ENCODE measurements around the gene MLN. TPM values are rescaled to one million over a fixed set of nuclear protein-coding genes. Genes with fewer than 3 reads are reported as not detected.

MLN gene
- total RNA-seq, 4 donors from 2014 or later = not detected

DNA sequence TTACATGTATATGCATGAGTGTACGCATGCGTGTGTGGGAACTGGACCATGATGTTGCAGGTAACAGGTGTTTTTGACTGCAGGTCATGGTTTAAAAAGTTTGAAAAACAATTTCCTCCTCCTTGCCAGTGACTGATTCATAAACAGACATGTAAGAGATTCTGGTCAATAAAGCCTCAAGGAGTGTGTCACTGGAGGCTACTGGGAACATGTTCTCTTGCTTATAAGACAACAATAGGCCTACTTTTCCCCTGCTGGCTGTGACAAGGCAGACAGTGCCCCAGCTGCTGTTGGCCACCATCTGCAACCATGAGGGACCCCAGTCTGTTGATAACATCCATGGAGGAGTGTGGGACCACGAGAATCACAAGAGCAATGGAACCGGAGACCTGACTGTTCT, 27.6 kb downstream of the MLN start:
- DNase-seq = no peak
- TF ChIP-seq POLR2A (IDR thresholded peaks at IDR 0.05) = no peak
- TF ChIP-seq, protein P1, sequence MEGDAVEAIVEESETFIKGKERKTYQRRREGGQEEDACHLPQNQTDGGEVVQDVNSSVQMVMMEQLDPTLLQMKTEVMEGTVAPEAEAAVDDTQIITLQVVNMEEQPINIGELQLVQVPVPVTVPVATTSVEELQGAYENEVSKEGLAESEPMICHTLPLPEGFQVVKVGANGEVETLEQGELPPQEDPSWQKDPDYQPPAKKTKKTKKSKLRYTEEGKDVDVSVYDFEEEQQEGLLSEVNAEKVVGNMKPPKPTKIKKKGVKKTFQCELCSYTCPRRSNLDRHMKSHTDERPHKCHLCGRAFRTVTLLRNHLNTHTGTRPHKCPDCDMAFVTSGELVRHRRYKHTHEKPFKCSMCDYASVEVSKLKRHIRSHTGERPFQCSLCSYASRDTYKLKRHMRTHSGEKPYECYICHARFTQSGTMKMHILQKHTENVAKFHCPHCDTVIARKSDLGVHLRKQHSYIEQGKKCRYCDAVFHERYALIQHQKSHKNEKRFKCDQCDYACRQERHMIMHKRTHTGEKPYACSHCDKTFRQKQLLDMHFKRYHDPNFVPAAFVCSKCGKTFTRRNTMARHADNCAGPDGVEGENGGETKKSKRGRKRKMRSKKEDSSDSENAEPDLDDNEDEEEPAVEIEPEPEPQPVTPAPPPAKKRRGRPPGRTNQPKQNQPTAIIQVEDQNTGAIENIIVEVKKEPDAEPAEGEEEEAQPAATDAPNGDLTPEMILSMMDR (IDR thresholded peaks at IDR 0.05) = no peak
- H3K4me1 ChIP-seq = peaks cover 0 to 15% (median 0%) of the 10 kb centered on the region in 4 donors
- peaks cover 0 to 91% (median 3%) of the 10 kb centered on the region in 3 donors for H3K36me3 ChIP-seq
- H3K4me3 ChIP-seq = no peak overlapping the region
- H3K9me3 ChIP-seq = no peaks in the 10 kb centered on the region
- no peak overlapping the region for H3K27ac ChIP-seq
- no peaks in the 10 kb centered on the region for H3K27me3 ChIP-seq

DNA sequence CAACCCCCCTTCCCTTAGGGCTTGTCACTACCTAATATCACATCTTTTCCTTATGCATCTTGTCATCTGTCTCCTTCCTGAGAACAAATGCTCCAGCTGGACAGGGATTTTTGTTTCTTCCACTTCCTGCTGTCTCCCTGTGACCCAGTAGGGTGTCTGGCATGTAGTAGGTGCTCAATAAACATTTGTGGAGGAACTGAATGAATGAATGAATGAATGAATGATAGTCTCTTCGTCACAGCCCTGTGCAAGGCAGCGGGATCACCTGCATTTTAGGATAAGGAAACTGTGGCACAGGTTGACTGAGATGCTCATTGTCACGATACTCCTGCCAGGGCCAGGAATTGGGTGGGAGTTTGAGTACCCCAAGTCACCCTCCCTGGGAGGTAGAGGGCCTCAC, 29.0 kb downstream of the MLN start:
- Histone ChIP-seq H3K27ac (no peak overlapping the region), H3K36me3 (peaks cover 0 to 77% (median 3%) of the 10 kb centered on the region in 3 donors), H3K9me3 (no peaks in the 10 kb centered on the region), H3K4me3 (no peak overlapping the region), H3K27me3 (no peaks in the 10 kb centered on the region), H3K4me1 (peaks cover 0 to 23% (median 0%) of the 10 kb centered on the region in 4 donors)
- no peak for DNase-seq
- no peak for TF ChIP-seq POLR2A (IDR thresholded peaks at IDR 0.05)
- TF ChIP-seq, protein P1 (IDR thresholded peaks at IDR 0.05) = no peak

DNA sequence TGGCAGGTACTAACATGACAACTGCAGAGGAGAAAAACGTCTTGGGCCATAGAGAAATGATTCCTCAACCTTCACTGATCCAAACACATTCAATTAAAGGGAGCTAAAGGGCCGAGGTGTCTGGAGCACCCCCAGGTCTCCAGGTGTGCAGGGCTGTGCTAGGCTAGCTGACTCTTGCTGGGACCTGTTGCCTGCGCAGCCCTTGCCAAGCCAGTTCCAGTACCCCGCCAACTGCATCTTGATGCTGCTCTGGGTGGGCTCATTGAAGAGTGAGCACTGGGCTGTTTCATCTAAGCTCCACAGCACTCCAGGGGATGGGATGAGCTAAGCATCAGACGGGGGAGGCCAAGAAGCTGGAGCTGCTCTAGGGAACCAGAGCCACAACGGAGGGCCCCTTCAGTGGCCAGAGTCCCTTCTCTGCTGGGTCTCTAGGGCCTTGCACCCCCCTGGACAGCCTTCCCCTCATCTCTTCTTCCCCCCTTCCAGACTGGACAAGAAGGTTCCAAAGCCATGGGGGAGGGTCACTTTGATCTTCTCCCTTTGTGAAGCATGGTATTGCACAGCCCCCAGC, 30.8 kb downstream of the MLN start:
- no peaks in the 10 kb centered on the region for H3K27me3 ChIP-seq
- H3K36me3 ChIP-seq = peaks cover 0 to 59% (median 3%) of the 10 kb centered on the region in 3 donors
- TF ChIP-seq, protein P1 (IDR thresholded peaks at IDR 0.05) = no peak
- TF ChIP-seq POLR2A (IDR thresholded peaks at IDR 0.05) = no peak
- no peaks in the 10 kb centered on the region for H3K9me3 ChIP-seq
- peak overlapping the region in 1 of 4 donors; percentile 60 for H3K27ac ChIP-seq
- H3K4me3 ChIP-seq = no peak overlapping the region
- H3K4me1 ChIP-seq = peaks cover 0 to 31% (median 0%) of the 10 kb centered on the region in 4 donors
- no peak for DNase-seq

DNA sequence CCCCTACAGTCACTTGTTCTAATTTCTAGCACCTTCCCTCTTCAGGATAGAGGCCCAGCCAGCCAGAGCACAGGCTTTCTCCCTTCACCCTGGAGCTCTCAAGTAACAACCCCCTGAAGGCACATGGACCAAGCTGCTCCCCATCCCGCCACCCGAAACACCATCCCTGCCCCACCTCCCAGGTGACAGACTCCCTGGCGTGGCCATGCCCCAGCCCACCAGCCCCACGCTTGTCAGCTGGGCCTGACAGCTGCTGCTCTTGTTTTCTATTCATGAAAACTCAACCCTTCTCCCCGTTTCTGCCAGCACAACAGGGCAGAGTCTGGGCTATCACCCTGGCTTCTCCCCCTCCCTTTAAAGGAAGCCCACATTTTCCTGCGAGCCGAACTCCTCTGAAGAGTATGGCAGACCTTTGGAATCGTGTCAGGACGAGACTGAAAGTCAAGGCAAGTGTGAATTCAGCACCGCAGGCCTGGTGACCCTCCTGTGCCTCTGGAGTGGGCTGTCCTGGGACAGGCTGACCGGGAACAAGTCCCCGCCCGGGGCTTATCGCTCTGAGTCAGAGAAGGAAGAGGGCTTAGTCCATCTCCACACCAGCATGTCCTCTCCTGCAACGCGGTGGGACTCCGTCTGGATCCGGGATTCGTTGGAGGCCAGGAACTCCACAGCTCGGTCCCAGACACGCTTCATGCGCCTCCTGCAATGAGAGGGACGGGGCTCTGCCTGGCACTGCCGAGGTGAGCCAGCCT, 31.5 kb downstream of the MLN start:
- peak overlapping the region in 3 of 4 donors; percentile 46 to 66 (median 60) for H3K27ac ChIP-seq
- TF ChIP-seq, protein P1 (IDR thresholded peaks at IDR 0.05) = no peak
- TF ChIP-seq POLR2A (IDR thresholded peaks at IDR 0.05) = no peak
- peaks cover 0 to 31% (median 0%) of the 10 kb centered on the region in 4 donors for H3K4me1 ChIP-seq
- H3K27me3 ChIP-seq = no peaks in the 10 kb centered on the region
- peak in 2 of 3 donors; percentile 58 to 63 for DNase-seq
- no peak overlapping the region for H3K4me3 ChIP-seq
- H3K36me3 ChIP-seq = peaks cover 0 to 52% (median 3%) of the 10 kb centered on the region in 3 donors
- no peaks in the 10 kb centered on the region for H3K9me3 ChIP-seq

DNA sequence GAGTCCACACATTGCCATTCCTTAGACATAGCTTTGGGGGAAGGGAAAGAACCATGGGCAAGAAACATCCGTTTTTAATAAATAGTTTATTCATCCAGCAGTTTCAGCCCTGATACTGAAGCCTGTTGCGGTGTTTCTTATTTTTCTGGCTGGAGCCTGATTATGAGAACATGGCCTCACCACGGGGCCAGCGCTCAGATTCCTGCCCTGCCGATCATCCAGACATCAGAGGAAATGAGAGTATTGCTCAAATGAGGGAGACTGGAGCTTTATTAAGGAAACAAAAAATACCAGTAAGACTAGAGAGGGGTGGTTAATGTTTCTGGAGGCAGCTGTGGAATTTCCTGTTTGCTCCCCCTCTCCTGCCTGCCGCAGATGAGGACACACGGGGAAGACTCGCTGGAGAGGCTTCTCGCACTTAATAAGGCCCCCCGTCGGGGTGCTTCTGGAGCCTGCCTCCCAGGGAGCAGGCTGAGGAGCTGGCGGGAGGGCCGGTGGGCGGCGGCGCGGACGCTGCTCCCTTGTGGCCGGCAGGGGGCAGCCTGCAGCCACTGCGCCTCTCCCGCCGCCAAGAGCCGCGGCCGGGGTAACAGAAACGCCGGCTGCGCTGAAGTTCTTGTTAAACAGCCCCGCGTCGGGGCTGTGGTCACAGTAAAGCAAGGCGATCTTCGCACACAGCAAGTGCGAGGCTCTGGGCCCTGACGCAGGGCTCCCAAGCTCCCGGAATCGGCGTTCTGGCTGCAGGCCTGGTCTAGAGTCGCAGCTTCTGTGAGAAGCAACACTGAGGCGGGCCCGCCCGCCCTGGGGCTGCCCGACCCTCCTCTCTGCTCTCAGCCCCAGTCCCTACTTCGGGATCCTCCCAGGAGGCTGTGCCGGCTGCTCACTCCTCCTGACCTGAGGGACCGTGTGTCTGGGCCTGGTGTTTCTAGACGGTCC, 32.4 kb downstream of the MLN start:
- TF ChIP-seq, protein P1 (IDR thresholded peaks at IDR 0.05) = peak; percentile 84 to 96 (median 94)
- TF ChIP-seq POLR2A (IDR thresholded peaks at IDR 0.05) = no peak
- Histone ChIP-seq H3K36me3 (peaks cover 0 to 43% (median 0%) of the 10 kb centered on the region in 3 donors), H3K4me3 (no peak overlapping the region), H3K27me3 (no peaks in the 10 kb centered on the region), H3K4me1 (peaks cover 0 to 31% (median 0%) of the 10 kb centered on the region in 4 donors), H3K27ac (peak overlapping the region; percentile 20 to 66 (median 53)), H3K9me3 (no peaks in the 10 kb centered on the region)
- DNase-seq = peak; percentile 54 to 80 (median 79)

Measured in Peyer's patch (tissue), 4 donors.